Choroid plexus epithelial cell (primary cell): ENCODE data around the gene LAPTM5.

Experiments
- DNase-seq: peaks from one replicate; pipeline ENCODE4 v3.0.0-alpha.2; 2010; ENCODE audit warnings: low read depth
- H3K4me3 ChIP-seq: 2 replicates; pipeline ENCODE4 v1.5.1; 2011; ENCODE audit warnings: low read depth, mild to moderate bottlenecking, control low read depth, low read length, moderate library complexity
- TF ChIP-seq, protein P1 (sequence below): conservative IDR thresholded peaks from 2 replicates; pipeline ENCODE4 v1.5.1; 2011; ENCODE audit warnings: low read depth, mild to moderate bottlenecking, control low read depth, inconsistent platforms, low read length, moderate library complexity

LAPTM5 gene

GRCh38 chr1:30763651-30764248, 6.2 kb upstream of the LAPTM5 start:
- peak; percentile 24 for DNase-seq
- no peak overlapping the region for H3K4me3 ChIP-seq
- TF ChIP-seq, protein P1, sequence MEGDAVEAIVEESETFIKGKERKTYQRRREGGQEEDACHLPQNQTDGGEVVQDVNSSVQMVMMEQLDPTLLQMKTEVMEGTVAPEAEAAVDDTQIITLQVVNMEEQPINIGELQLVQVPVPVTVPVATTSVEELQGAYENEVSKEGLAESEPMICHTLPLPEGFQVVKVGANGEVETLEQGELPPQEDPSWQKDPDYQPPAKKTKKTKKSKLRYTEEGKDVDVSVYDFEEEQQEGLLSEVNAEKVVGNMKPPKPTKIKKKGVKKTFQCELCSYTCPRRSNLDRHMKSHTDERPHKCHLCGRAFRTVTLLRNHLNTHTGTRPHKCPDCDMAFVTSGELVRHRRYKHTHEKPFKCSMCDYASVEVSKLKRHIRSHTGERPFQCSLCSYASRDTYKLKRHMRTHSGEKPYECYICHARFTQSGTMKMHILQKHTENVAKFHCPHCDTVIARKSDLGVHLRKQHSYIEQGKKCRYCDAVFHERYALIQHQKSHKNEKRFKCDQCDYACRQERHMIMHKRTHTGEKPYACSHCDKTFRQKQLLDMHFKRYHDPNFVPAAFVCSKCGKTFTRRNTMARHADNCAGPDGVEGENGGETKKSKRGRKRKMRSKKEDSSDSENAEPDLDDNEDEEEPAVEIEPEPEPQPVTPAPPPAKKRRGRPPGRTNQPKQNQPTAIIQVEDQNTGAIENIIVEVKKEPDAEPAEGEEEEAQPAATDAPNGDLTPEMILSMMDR = no peak

DNA sequence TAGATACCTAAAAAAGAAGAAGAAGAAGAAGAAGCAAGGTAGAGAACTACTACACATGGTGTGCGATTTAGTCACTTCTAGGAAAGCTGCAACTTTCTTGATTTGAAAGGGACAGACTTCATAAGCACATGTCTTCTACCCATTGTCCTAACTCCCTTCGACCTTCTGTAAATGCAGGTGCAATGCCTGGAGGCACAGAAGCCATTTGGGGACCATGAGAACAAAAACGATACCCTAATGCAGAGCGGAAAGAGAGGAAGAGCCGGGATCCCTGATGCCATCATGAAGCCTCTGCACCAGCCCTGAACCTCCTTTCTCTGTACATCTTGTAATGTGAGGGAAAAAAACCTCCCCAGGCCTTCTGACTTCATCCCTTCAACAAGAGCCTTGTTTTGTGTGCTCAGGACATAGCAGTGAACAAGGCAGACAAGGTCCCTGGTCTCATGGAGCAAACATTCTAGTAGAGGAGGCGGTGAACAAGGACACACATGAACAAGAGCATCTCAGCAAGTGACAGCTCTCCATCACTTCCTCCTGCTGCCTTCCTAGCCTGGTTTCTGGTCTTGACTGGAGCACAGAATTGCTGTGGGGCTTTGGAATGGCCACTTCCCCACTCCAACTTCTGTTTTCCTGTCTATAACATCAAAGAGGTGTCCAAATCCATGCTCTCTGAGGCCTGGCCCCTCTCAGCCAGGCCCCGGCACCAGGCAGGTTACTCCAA, 5.5 kb upstream of the LAPTM5 start:
- TF ChIP-seq, protein P1 = no peak
- no peak overlapping the region for H3K4me3 ChIP-seq
- DNase-seq = no peak

DNA sequence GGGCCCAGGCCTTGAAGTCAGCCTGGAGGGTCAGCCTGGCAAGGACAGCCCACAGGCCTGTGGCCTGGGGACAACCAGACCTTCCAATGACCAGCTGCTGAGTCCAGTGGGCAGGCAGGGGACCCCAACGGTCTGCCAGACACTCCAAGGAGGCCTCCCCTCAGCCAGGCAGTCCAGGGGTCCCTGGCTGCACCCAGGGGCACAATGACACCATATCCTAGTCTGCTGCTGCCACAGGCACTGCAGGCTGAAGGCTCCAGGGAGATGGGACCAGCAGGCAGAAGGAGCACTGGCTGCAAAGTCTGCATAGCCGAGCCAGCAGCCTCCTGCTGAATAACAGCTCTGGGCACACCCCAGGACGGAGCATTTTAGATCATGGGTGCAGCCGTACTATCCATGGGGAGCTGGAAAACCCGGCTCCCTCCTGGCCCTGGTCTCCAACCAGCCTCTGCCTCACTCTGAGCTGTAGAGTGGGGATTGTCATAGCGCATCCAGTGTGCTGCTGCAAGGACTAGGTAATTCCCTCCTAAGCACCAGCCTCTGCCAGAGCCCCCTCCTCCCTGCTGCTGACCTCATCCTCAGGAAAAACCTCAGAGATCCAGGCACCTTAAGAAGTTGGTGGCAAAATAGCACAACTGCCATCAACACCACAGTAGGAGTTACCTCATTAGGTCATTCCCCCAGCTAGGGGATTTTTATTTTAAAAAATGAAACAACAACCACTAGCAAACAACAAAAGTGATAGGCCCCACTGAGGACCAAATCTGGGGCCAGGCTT, 4.8 kb upstream of the LAPTM5 start:
- no peak overlapping the region for H3K4me3 ChIP-seq
- TF ChIP-seq, protein P1 = no peak
- DNase-seq = no peak

DNA sequence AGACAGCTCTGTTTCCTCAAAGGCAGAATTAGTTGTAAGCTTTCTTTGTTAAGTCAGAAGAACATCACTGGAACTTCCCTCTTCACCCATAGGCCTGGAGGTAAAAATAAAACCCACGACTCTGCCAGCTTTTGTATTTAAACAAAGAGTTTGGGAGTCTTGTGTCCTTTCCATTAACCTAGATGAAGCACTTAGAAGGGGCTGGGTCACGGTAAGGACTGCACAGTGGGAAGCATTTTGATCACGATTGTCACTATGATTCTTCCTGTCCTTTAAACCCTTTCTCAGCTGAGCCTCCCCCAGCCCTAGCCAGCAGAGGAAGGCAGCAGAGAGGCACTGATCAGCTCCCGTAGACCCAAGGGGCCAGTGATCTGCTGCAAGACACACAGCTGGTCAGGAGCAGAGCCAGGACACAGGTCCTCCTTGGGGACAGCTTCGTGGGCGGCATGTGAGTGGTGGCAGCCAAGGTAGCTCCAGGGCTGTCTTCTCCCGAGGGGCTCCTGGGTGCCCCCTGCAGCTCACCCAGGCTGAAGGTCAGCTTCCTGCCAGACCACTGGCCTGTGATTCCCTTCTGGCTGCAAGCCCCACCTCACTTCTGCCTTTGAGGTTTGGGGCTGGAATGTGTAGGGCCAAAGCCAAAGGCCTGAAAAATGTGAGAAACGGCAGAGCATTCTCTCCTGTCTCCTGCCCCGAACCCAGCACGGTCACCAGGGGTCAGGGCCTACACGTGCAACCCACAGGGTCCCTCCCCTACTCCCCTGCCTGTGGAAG, 4.0 kb upstream of the LAPTM5 start:
- peak; percentile 34 for DNase-seq
- TF ChIP-seq, protein P1 = no peak
- H3K4me3 ChIP-seq = no peak overlapping the region

- DNase-seq = no peak
- H3K4me3 ChIP-seq = no peak overlapping the region
- TF ChIP-seq, protein P1 = no peak
Observed at GRCh38 chr1:30760596-30761324, 3.2 kb upstream of the LAPTM5 start.

GRCh38 chr1:30759718-30760281, 2.2 kb upstream of the LAPTM5 start:
- TF ChIP-seq, protein P1 = no peak
- no peak for DNase-seq
- H3K4me3 ChIP-seq = no peak overlapping the region
